GM19328 (cell line): Measurements from ENCODE around the gene AVL9.

Source experiments
- ATAC-seq: cut with Tn5 transposase; IDR thresholded peaks from one replicate; pipeline ENCODE4 v1.9.1; 2021; ENCODE audit warnings: mild to moderate bottlenecking, moderate library complexity; ENCODE audit not compliant: unreplicated experiment

Gene AVL9

DNA sequence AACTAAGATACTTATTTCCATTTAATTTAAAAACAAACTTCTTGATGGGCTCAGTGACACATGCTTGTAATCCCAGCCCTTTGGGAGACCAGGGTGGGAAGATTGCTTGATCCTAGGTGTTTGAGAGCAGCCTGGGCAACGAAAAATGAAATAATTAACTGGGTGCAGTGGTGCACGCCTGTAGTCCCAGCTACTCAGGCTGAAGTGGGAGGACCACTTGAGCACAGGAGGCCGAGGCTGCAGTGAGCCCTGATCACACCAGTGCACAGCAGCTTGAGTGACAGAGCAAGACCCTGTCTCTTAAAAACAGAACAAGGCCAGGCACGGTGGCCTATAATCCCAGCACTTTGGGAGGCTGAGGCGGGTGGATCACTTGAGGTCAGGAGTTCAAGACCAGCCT is 37.4 kb downstream of the AVL9 start:
- no peak for ATAC-seq

DNA sequence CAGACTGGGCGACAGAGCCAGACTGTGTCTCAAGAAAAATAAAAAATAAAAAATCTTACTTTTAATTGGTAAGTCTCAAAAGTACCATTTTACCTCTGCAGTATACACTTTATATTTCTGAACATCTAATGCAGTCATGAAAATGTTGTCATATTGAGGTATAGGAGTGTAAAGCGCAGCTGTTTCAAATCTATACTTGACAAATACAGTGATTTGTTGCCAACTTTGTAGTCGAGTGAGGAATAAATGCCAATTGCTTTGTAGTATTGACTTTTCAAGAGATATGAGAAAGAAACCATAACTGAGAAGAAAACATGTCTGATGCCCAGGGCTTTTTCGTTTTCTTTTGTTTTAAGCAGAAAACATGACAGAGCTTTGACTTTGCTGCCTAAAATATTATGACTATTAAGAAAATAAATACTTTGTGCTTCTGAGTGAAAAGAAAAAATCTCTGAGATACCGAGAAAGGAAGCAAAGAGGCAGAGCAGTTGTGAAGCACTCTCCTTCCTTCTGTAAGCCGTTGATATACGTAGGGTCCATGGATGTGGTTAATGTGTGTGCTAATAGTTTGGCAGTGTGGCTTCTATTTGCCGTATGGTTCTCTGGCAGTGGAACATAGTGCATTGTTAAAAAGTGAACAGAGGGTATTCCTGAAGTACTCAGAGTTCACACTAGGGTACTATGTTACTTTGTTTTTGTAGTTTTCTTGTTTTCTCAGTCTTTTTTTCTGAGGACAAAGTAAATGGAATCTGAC is 38.2 kb downstream of the AVL9 start:
- no peak for ATAC-seq

DNA sequence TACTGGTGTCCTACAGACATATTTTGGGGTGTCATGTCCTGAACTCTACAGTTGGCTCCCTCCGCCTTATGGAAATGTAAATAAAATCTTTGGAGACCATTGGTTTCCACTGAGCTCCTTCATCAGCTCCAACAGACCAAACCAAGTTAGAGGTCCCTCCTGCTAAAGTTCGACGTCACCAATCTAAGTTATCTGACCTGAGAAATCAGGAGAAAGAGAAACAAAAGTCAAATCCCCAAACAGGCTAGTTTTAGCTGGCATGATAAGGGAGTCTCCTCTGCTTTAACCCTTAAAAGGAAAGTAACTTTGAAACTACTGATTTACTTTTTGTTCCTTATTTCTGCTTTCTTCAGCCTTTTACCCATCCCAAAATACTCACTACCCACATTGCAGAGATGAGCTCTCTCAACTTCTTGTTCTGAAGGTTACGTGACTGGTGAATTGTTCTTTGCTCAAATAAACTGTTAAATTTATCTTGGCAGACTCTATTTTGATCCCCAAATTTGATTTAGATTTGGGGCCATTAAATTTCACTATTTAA is 39.9 kb downstream of the AVL9 start:
- no peak for ATAC-seq

DNA sequence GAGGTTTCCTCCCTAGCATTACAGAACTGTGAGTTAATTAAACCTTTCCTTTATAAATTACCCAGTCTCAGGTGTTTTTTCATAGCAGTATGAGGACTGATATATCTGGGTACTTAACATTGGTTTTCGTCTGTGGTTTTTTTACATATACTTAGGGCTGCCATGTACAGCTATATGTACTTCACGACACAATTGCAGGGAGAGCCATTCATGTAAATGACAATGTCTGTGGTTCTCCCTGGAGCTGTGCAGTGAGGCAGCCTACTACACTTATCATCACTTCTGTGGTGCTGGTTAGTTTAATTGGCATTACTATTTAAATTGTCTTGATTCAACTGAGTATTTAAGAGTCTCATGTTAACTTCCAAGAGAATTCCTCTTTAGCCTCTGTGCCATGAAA is 40.7 kb downstream of the AVL9 start:
- no peak for ATAC-seq

DNA sequence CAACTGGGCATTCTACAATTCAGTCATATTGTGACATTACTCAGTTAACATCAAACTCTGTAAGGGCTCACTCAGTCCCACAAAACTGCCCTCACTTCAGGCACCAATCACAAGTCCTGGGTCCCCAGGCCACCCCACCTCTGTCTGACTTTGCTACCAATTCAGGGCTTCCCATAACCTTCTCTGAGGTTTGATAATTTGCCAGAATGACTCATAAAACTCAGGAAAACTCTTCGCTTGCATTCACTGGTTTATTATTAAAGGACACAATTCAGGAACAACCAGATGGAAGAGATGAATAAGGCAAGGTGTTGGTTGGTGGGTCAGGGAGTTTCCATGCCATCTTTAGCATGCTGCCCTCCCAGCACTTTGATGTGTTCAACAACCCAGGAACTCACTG is 41.3 kb downstream of the AVL9 start:
- ATAC-seq, result no peak

DNA sequence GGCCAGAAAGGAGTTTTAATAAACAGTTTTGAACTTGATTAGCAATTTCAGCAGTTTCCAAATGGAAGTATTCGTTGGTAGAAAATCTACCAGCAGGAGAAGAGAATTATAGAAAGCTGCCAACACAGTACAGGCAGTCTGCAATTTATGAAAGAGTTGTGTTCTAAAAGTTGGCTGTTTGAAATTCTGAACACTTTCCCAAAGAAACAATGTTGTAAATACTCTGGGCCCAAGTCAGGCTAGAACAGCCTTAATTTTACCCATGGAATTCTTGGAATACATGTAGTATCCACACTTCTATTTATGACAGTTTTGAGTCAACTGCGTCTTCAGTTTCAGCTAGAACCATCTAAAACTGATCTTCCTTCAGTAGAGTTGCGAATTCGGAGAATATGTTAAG is 42.5 kb downstream of the AVL9 start:
- ATAC-seq, result no peak

DNA sequence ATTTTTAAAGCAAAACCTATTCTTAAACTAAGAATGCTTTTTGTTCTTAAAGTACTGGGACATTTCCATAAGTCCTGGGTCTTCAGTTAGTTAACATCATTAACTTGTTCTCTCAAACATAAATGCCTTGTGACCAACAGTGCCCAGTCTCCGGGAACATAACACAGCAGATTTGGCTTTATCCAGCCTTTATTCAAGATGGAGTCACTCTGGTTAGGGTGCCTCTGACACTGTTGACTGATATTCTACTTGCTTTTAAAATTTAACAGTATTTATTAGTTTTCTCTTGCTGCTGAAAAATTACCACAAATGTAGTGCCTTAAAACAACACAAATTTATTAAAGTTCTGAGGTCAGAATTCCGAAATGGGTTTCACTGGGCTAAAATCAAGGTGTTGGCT is 44.1 kb downstream of the AVL9 start:
- no peak for ATAC-seq

DNA sequence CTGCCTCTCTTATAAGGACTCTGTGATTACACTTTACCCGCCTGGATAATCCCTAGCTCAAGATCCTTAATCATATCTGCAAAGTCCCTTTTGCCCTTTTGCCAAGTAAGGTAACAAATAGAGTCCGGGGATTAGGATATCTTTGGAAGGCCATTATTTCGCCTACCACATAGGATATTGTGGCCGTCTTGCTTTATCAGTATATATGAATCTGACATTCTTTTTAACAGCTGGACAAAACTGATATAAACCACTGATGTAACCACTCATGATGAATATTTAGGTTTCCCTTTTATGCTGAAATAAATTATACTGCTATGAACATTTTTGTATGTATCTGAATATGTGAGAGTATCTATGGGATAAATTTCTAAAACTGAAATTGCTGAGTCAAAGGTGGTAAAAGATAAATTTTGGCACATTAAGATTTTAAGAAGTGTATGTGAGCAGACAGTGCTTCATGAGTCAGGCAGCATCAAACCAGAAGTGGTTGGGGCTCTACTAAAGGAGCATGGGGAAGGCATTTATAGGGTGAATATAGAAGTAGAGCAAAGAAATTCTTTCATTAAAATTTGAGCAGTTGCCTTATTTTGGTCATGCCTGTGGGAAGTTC is 44.7 kb downstream of the AVL9 start:
- no peak for ATAC-seq

DNA sequence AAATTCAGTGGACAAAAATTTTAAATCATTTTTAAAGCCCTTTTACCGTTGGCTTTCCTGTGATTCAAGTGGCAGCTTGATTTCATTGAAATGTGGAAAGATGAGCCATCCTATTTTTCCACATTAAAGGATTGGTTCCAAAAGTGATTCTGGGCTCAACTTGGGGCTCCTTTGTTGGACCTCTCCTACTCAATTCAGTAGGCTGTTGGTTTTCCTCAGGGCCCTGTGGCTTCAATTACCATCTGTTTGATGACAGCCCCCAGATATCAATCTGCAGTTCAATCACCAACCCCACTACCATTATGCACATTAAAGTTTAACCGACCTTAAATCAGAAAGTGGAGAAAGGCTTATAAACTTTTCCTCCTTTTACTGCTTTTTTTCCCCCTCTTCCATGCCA is 47.3 kb downstream of the AVL9 start:
- ATAC-seq, result no peak

DNA sequence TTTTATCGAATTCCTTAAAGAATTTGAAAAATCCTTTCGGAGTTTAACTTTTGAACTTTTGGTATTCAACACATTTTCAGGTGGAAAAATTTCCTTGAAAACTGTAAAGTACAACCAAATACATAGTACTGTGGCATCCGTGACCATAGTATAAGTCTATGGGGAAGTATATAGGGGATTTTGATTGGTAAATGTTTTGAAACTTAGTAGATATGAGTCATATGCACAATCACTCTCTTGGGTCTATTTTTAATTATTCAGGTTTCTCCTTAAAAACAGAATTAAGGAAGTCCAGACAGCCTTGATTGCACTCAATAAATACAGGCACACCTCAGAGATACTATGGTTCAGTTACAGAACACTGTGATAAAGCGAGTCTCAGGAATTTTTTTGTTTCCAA is 64.2 kb downstream of the AVL9 start:
- no peak for ATAC-seq

DNA sequence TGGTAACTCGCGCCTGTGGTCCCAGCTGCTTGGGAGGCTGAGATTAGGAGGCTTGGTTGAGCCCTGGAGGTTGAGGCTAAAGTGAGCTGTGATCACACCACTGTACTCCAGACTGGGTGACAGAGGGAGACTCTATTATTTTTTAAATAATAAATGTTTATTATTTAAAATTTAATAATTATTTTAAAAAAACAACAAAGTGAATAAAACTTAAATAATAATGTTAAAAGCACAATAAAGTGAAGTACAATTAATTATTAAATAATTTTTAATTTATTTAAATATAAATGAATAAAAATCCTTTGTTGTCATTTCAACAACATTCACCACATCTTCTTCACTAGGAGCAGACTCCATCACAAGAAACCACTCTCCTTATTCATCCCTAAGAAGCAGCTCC is 64.8 kb downstream of the AVL9 start:
- no peak for ATAC-seq

DNA sequence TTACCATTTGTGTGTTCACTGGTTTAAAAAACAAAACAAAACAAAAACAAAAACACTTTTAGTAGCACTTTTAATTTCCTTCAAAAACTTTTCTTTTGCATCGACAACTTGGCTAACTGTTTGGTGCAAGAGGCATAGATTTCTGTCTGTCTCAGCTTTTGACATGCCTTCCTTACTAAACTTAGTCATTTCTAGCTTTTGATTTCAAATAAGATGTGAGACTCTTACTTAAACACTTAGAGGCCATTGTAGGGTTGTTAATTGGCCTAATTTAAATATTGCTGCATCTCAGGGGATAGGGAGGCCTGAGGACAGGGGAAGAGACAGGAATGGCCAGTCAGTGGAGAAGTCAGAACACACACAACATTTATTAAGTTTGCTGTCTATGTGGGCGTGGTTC is 66.3 kb downstream of the AVL9 start:
- no peak for ATAC-seq

DNA sequence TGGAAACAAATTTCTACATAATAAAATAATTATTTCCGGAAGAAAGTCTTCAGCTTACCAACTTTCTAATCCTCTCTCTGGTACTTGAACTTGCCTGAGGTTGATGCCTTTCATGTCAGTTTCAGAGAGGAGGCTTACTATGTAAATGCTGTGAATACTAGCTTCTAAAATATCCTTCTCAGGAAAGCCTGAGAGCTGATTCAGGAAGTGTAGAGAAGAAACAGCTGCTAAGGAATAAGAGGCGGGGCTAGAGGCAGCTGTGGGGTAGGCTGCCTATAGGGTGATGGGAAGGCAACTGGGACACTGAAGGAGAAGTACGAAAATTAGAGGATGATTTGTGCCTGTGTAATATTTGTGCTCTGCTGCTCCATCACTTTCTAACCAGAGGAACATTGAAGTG is 69.3 kb downstream of the AVL9 start:
- ATAC-seq, result no peak

DNA sequence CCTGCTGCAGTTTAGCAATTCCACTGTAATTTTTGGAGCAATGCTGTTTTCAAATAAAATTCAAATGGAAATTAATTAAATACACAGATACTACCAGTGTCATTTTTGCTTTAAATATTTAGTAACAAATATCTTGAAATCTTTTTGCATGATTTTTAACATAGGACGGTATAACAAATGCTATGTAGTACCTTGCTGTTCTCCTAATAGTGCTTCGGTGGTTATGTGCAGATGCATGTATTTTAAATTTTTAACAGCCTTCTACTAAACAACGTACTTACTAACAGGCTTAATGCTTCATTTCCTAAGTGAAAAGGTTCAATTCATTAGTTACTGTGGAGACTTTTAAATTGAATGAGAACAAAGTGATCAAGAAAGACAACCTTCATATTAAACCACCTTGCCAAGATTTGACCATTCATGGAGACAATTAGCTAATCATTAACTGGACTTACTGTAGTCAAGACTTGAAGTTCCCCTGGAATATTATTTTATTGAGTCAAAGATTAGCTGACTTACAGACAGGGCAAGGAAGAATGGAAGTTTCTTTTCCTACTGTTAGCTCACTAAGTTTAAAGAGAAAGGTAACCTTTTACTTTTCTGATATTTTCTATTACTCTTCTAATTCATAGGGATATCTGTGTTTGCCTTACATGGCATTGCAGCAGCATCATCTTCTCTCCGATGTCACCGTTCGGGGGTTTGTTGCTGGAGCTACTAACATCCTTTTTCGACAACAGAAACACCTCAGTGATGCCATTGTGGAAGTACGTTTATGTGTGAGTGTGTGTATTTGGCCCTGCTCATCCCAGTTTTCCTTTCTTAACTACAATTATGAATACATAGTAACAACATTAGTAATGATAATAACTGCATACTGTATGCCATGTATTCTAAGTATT is 74.3 kb downstream of the AVL9 start:
- ATAC-seq, result no peak

DNA sequence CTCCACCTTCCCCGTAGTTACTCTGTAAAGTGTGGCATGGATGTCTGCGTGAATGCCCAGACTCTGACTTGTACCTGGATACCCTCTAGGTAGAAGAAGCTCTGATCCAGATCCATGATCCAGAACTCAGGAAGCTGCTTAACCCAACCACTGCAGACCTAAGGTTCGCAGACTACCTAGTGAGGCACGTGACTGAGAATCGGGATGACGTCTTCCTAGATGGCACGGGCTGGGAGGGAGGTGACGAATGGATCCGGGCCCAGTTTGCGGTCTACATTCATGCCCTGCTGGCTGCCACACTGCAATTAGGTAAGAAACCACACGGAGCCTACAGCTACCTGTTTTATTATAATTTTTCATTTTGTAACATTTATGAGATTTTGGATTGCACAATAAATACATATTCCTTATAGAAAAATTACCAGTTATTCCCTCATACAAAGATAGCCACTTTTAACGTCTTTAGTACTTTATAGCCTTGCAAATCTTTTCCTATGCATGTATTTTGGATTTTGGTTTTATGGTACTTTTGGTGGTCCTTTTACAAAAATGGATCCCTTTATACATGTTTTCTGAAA is 77.9 kb downstream of the AVL9 start:
- ATAC-seq, result no peak

DNA sequence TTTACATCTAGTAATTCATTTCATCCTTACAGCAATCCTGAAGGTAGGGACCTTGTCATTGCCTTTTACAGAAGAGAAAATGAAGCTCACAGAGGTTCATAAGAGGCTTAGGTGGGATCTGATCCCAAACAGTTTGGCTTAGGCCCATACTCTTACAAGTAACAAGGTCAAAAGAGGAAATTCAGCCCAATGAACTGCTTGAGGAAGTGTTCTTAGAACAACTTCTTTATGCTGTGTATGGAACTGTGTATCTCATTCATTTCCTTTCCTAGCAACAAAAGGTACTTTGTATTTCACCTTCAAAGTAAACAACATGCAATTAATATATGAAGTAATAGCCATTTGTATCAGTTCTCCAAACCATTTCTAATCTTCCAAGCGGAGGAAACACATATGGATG is 79.3 kb downstream of the AVL9 start:
- no peak for ATAC-seq

DNA sequence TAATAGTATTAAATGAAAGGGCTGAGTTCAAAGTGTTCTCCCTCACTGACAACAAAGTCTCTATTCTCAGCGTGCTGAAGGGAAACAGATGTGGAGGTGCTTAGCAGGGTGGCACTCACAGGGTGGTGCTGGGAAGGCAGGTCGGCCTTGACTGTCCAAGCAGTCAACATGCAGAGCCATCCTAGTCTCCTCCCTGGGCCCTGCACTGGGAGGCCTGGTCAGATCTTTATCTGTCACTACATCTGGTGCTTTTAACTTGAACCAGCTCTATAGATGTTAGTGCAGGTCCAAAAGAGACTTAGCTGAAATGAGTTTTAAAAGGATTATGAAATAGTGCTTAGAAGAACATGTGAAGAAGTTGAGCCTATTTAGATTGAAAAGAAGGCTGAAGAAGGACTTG is 82.1 kb downstream of the AVL9 start:
- no peak for ATAC-seq

DNA sequence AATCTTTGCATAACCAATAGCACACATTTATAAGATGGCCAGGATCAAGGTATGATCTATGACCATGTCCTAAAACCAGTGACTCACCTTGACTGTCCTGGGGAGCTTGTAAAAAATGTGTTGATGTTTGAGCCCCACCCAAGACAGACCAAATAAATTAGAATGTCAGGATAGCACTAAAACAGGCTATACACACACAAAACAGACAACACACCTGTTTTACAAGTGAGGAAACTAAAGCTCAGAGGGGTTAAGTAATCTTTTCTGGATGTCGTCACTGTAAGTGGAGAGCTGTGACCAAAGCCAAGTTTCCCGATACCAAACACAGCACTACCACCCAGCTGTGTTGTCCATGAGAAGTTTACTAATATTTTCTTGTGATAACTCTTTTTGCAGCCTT is 84.5 kb downstream of the AVL9 start:
- no peak for ATAC-seq

DNA sequence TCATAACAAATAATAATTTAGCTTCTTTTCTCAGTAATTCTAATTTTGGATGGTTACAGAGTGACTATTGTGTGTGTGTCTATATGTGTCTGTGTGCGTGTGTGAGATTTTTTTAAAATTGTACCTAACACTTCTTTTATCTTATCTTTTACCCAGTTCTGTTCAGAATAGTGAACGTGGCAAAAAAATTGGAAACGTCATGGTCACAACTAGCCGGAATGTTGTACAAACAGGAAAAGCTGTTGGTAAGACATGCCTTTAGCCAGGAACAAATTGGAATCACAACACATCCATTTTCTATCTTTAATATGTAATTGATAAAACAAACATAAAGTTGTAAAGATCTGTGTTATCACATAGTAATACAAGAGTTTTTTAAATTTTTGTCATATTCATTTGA is 85.4 kb downstream of the AVL9 start:
- ATAC-seq, result no peak

DNA sequence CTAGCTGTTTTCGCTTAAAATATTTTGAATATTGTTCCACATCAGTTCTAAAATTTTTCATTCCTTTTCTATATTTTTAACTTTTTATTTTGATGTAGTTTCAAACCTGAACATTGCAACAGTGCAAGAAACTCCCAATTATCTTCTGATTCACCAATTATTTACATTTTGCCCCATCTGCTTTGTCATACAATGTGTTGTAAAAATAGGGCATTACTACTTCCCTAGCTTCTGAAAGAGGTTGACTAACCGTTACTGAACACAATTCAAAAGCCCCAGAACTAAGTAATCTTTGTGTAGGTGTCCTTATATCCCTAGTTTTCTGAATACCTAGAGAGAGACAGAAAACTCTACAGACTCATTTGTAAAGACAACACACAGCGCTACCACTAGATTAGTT is 86.7 kb downstream of the AVL9 start:
- ATAC-seq, result no peak

DNA sequence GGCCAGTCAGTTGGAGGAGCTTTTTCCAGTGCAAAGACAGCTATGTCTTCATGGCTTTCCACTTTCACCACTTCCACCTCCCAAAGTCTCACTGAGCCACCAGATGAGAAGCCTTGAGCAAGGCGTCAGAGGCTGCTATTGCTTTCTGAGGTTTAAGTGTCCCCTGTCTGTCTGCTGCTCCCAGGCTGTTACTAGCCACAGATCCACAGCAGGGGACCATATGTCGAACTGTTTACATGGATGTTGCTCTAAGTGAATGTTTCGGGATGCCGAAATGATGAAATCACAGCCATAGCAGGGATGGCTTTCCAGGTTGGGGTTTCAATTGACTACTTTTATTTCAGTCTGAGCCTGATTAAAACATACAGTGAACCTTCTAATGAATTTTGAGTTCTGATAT is 88.5 kb downstream of the AVL9 start:
- no peak for ATAC-seq
